GM12801 (cell line): ENCODE measurements around the gene COL26A1.

Experiments
- TF ChIP-seq, protein P1 (sequence below): IDR thresholded peaks from one replicate; pipeline ENCODE4 v1.5.1; 2011; ENCODE audit warnings: control low read depth; ENCODE audit not compliant: insufficient read length; ENCODE audit errors: extremely low read depth

COL26A1 gene

GRCh38 chr7:101532400-101533102 is 169.9 kb downstream of the COL26A1 start:
- TF ChIP-seq, protein P1, sequence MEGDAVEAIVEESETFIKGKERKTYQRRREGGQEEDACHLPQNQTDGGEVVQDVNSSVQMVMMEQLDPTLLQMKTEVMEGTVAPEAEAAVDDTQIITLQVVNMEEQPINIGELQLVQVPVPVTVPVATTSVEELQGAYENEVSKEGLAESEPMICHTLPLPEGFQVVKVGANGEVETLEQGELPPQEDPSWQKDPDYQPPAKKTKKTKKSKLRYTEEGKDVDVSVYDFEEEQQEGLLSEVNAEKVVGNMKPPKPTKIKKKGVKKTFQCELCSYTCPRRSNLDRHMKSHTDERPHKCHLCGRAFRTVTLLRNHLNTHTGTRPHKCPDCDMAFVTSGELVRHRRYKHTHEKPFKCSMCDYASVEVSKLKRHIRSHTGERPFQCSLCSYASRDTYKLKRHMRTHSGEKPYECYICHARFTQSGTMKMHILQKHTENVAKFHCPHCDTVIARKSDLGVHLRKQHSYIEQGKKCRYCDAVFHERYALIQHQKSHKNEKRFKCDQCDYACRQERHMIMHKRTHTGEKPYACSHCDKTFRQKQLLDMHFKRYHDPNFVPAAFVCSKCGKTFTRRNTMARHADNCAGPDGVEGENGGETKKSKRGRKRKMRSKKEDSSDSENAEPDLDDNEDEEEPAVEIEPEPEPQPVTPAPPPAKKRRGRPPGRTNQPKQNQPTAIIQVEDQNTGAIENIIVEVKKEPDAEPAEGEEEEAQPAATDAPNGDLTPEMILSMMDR, result no peak

GRCh38 chr7:101533103-101533465 is 170.4 kb downstream of the COL26A1 start:
- TF ChIP-seq, protein P1, result no peak

GRCh38 chr7:101534015-101534803 is 171.5 kb downstream of the COL26A1 start:
- TF ChIP-seq, protein P1, result no peak

DNA sequence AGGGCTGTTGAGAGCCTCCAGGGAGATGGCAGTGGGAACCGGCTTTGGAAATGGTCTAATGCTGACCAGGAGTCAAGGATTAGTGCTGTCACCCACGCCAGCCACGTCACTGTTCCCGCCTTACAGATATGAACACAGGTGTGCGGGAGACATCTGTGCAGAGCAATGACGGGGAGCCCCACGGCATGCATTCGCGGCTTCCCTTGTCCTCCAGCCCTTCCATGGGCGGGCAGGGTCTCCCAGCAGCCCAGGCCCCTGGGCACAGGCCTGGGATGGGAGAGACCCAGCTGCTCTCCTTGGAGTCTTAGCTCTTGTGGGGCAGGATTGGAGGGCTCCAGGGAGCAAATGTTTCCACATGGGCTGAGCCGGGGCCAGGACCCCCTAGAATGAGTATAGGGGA is 172.2 kb downstream of the COL26A1 start:
- TF ChIP-seq, protein P1, result no peak

- TF ChIP-seq, protein P1, result no peak
Observed at GRCh38 chr7:101535351-101535751, 172.7 kb downstream of the COL26A1 start.

DNA sequence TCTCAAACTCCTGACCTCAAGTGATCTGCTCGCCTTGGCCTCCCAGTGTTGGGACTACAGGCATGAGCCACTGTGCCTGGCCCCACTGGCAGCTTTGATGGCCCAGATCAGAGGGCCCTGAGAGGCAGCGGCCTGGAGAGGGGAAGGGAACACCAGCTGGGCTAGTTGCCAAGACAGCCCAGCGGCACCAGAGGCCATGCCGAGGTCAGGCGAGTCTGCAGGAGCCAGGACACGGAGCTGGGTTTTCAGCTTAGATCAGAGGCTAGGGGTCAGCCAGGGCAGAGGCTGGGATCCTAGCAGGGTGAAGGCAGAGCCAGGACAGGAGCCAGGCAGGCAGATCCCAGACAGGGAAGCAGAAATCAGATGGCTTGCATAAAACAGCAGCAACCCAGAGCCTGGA is 173.6 kb downstream of the COL26A1 start:
- TF ChIP-seq, protein P1, result no peak

GRCh38 chr7:101536668-101537067 is 174.0 kb downstream of the COL26A1 start:
- TF ChIP-seq, protein P1, result no peak
